Neural cell (in vitro differentiated cells): ENCODE measurements around the gene EPHB3. TPM values are rescaled to one million over a fixed set of nuclear protein-coding genes. Genes with fewer than 3 reads are reported as not detected.

Source experiments
- H2AFZ ChIP-seq: fragments of 200-600, 300-800 bp; sonication (generic), shearing (Covaris generic); 2 replicates; pipeline ENCODE4 v1.6.0; 2014; ENCODE audit warnings: low read depth, mild to moderate bottlenecking, antibody characterized with exemption, low read length, moderate library complexity
- H3F3A ChIP-seq: fragments of 200-600 bp; shearing (Covaris generic); 2 replicates; pipeline ENCODE4 v1.6.1; 2016; ENCODE audit warnings: mild to moderate bottlenecking, moderate library complexity, mixed read lengths, antibody characterized with exemption, low read length; ENCODE audit not compliant: insufficient read depth, poor library complexity, severe bottlenecking
- H3K27ac ChIP-seq: fragments of 200-600, 300-800 bp; sonication (generic), shearing (Covaris generic); 2 replicates; pipeline ENCODE4 v1.5.1; 2014; ENCODE audit warnings: mild to moderate bottlenecking, low read length, moderate library complexity
- H3K27me3 ChIP-seq: fragments of 300-800, 200-600 bp; sonication (generic), shearing (Covaris generic); 2 replicates; pipeline ENCODE4 v1.6.0; 2014; ENCODE audit warnings: mild to moderate bottlenecking, low read depth, low read length, moderate library complexity; ENCODE audit not compliant: insufficient read depth
- H3K36me3 ChIP-seq: fragments of 300-800, 200-600 bp; sonication (generic), shearing (Covaris generic); 2 replicates; pipeline ENCODE4 v1.5.1; 2014; ENCODE audit warnings: mild to moderate bottlenecking, antibody characterized with exemption, low read length, moderate library complexity; ENCODE audit not compliant: insufficient read depth
- H3K4me2 ChIP-seq: fragments of 300-800, 200-600 bp; sonication (generic), shearing (Covaris generic); 2 replicates; pipeline ENCODE4 v1.6.0; 2014; ENCODE audit warnings: mild to moderate bottlenecking, low read length
- H3K4me3 ChIP-seq: fragments of 300-800, 200-600 bp; sonication (generic), shearing (Covaris generic); 2 replicates; pipeline ENCODE4 v1.5.1; 2014; ENCODE audit warnings: mild to moderate bottlenecking, low read length, moderate library complexity
- H3K79me2 ChIP-seq: fragments of 200-600 bp; shearing (Covaris generic); replicated peaks from 2 replicates; pipeline ENCODE4 v1.6.0; 2014; ENCODE audit warnings: mild to moderate bottlenecking, low read length, moderate library complexity; ENCODE audit not compliant: insufficient read depth
- H3K9ac ChIP-seq: fragments of 300-800, 200-600 bp; sonication (generic), shearing (Covaris generic); 2 replicates; pipeline ENCODE4 v1.6.1; 2016; ENCODE audit warnings: mild to moderate bottlenecking, low read length, mixed read lengths
- H3K9me2 ChIP-seq: fragments of 200-600 bp; shearing (Covaris generic); 2 replicates; pipeline ENCODE4 v1.6.1; 2016; ENCODE audit warnings: mild to moderate bottlenecking, low read length, mixed read lengths; ENCODE audit not compliant: insufficient read depth
- H3K9me3 ChIP-seq: fragments of 200-600, 300-800 bp; sonication (generic), shearing (Covaris generic); 2 replicates; pipeline ENCODE4 v1.6.1; 2016; ENCODE audit warnings: mild to moderate bottlenecking, mixed run types, low read length, moderate library complexity, mixed read lengths
- H4K20me1 ChIP-seq: fragments of 200-600 bp; shearing (Covaris generic); 2 replicates; pipeline ENCODE4 v1.6.1; 2016; ENCODE audit warnings: mild to moderate bottlenecking, mixed run types; ENCODE audit not compliant: insufficient read depth
- EP300 ChIP-seq: fragments of 450-650 bp; conservative IDR thresholded peaks from 2 replicates; pipeline ENCODE4 v1.6.1; 2014; ENCODE audit warnings: antibody characterized with exemption, mild to moderate bottlenecking, moderate library complexity; ENCODE audit not compliant: poor library complexity, severe bottlenecking
- EZH2 ChIP-seq: fragments of 200-600, 300-800 bp; shearing (Covaris generic), sonication (generic); IDR thresholded peaks from 2 replicates; pipeline ENCODE4 v1.6.1; 2014; ENCODE audit warnings: antibody characterized with exemption, low read length, borderline replicate concordance, mild to moderate bottlenecking; ENCODE audit not compliant: insufficient read depth, poor library complexity, severe bottlenecking
- MXI1 ChIP-seq: fragments of 450-650 bp; conservative IDR thresholded peaks from 2 replicates; pipeline ENCODE4 v1.6.1; 2014; ENCODE audit warnings: antibody characterized with exemption, mild to moderate bottlenecking; ENCODE audit not compliant: poor library complexity, severe bottlenecking
- POLR2AphosphoS5 ChIP-seq: IDR thresholded peaks from 2 replicates; pipeline ENCODE4 v1.6.1; 2012
- RAD21 ChIP-seq: fragments of 450-650 bp; conservative IDR thresholded peaks from 2 replicates; pipeline ENCODE4 v1.6.1; 2014; ENCODE audit warnings: antibody characterized with exemption, mild to moderate bottlenecking, moderate library complexity
- SMC3 ChIP-seq: fragments of 450-650 bp; conservative IDR thresholded peaks from 2 replicates; pipeline ENCODE4 v1.6.1; 2014; ENCODE audit warnings: antibody characterized with exemption, mild to moderate bottlenecking, moderate library complexity; ENCODE audit not compliant: poor library complexity
- TAF1 ChIP-seq: IDR thresholded peaks from 2 replicates; pipeline ENCODE4 v1.6.1; 2012; ENCODE audit warnings: low read depth
- polyA plus RNA-seq: library from polyadenylated mRNA; depleted of rRNA; stranded (reverse); fragments of >200 nt; gene quantifications from 2 replicates; pipeline ENCODE4 v1.2.3, GENCODE V29; 2014
- TF ChIP-seq, protein P1 (sequence below): IDR thresholded peaks from 2 replicates; pipeline ENCODE4 v1.6.1; 2012; ENCODE audit warnings: borderline replicate concordance
- TF ChIP-seq, protein P2 (sequence below): fragments of 450-650 bp; IDR thresholded peaks from 2 replicates; pipeline ENCODE4 v1.5.1; 2014; ENCODE audit warnings: antibody characterized with exemption, mild to moderate bottlenecking, moderate library complexity; ENCODE audit not compliant: poor library complexity, severe bottlenecking

EPHB3 gene
- polyA plus RNA-seq, 1 donor from 2014 or later, result 4.3 TPM

DNA sequence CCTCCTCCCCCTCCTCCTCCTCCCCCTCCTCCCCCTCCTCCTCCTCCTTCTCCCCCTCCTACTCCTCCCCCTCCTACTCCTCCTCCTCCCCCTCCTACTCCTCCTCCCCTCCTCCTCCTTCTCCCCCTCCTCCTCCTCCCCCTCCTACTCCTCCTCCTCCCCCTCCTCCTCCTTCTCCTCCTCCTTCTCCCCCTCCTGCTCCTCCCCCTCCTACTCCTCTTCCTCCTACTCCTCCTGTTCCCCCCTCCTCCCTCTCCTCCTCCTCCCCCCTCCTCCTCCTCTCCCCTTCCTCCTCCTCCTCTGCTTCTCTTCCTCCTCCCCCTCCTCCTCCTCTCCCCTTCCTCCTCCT lies 17.1 kb upstream of the EPHB3 start:
- Histone ChIP-seq H3K36me3 (no peaks in the 10 kb centered on the region), H3F3A (no peaks in the 10 kb centered on the region), H3K4me3 (no peak overlapping the region), H2AFZ (no peak overlapping the region), H3K79me2 (no peaks in the 10 kb centered on the region), H3K27ac (no peak overlapping the region), H3K27me3 (no peaks in the 10 kb centered on the region), H4K20me1 (no peaks in the 10 kb centered on the region), H3K9me2 (no peaks in the 10 kb centered on the region), H3K9ac (no peak overlapping the region), H3K9me3 (no peaks in the 10 kb centered on the region), H3K4me2 (no peak overlapping the region)
- TF ChIP-seq SMC3 (no peak), EZH2 (no peak), TAF1 (no peak)
- TF ChIP-seq, protein P1, sequence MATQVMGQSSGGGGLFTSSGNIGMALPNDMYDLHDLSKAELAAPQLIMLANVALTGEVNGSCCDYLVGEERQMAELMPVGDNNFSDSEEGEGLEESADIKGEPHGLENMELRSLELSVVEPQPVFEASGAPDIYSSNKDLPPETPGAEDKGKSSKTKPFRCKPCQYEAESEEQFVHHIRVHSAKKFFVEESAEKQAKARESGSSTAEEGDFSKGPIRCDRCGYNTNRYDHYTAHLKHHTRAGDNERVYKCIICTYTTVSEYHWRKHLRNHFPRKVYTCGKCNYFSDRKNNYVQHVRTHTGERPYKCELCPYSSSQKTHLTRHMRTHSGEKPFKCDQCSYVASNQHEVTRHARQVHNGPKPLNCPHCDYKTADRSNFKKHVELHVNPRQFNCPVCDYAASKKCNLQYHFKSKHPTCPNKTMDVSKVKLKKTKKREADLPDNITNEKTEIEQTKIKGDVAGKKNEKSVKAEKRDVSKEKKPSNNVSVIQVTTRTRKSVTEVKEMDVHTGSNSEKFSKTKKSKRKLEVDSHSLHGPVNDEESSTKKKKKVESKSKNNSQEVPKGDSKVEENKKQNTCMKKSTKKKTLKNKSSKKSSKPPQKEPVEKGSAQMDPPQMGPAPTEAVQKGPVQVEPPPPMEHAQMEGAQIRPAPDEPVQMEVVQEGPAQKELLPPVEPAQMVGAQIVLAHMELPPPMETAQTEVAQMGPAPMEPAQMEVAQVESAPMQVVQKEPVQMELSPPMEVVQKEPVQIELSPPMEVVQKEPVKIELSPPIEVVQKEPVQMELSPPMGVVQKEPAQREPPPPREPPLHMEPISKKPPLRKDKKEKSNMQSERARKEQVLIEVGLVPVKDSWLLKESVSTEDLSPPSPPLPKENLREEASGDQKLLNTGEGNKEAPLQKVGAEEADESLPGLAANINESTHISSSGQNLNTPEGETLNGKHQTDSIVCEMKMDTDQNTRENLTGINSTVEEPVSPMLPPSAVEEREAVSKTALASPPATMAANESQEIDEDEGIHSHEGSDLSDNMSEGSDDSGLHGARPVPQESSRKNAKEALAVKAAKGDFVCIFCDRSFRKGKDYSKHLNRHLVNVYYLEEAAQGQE, result no peak

DNA sequence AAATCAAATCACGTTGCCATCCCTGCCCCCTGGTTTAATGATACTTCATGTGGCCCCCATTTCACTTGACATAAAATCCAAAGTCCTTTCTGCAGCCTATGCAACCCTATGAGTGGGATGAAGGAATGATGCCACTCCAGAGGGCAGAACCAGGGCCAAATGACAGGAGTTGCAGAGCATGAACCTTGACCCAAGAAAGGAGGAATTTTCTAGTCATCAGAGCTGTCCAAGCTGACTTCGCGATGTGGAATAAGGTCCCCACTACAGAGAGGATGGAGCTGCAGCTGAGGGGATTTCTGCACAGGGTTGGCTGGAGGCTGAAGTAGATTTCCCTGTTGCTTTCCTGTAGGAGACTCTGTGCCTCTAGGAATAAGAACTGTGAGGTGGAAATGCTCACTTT lies 15.8 kb upstream of the EPHB3 start:
- no peak overlapping the region for H3K4me2 ChIP-seq
- no peaks in the 10 kb centered on the region for H3K27me3 ChIP-seq
- no peaks in the 10 kb centered on the region for H3K9me2 ChIP-seq
- no peak overlapping the region for H3K9ac ChIP-seq
- no peaks in the 10 kb centered on the region for H4K20me1 ChIP-seq
- no peak overlapping the region for H3K4me3 ChIP-seq
- H3K79me2 ChIP-seq, result no peaks in the 10 kb centered on the region
- H3K36me3 ChIP-seq, result no peaks in the 10 kb centered on the region
- H3K9me3 ChIP-seq, result no peaks in the 10 kb centered on the region
- H3K27ac ChIP-seq, result no peak overlapping the region
- H3F3A ChIP-seq, result no peaks in the 10 kb centered on the region
- TF ChIP-seq POLR2AphosphoS5, result no peak
- no peak for TF ChIP-seq RAD21
- TF ChIP-seq TAF1, result no peak
- no peak for TF ChIP-seq SMC3
- TF ChIP-seq, protein P1, result no peak
- TF ChIP-seq EP300, result no peak
- no peak for TF ChIP-seq MXI1
- TF ChIP-seq, protein P2, sequence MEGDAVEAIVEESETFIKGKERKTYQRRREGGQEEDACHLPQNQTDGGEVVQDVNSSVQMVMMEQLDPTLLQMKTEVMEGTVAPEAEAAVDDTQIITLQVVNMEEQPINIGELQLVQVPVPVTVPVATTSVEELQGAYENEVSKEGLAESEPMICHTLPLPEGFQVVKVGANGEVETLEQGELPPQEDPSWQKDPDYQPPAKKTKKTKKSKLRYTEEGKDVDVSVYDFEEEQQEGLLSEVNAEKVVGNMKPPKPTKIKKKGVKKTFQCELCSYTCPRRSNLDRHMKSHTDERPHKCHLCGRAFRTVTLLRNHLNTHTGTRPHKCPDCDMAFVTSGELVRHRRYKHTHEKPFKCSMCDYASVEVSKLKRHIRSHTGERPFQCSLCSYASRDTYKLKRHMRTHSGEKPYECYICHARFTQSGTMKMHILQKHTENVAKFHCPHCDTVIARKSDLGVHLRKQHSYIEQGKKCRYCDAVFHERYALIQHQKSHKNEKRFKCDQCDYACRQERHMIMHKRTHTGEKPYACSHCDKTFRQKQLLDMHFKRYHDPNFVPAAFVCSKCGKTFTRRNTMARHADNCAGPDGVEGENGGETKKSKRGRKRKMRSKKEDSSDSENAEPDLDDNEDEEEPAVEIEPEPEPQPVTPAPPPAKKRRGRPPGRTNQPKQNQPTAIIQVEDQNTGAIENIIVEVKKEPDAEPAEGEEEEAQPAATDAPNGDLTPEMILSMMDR, result no peak
- no peak for TF ChIP-seq EZH2
- no peak overlapping the region for H2AFZ ChIP-seq
